Measurements from ENCODE around the gene NKX3-2.

The NKX3-2 gene

GRCh38 chr4:13504374-13504773, 39.9 kb downstream of the NKX3-2 start:
- no peak overlapping the region for H3K4me3 ChIP-seq (ENCODE audit: low read depth, low read length)
- POLR2A ChIA-PET: no interaction called here
- CTCF ChIA-PET: no interaction called here
- no peak overlapping the region for H3K27ac ChIP-seq (ENCODE audit: extremely low read depth, low read depth, low read length)
- no peak for TF ChIP-seq ZNF10 (tag by site-specific recombination; IDR thresholded peaks at IDR 0.05)
- H3K36me3 ChIP-seq (ENCODE audit: control insufficient read depth in 2 of 2, insufficient read depth in 1 of 2, low read length in 2 of 2): no peaks in the 10 kb centered on the region
- no peaks in the 10 kb centered on the region for H3K4me1 ChIP-seq (ENCODE audit: control insufficient read depth, insufficient read depth, low read length)
- H3K9me3 ChIP-seq (ENCODE audit: control insufficient read depth, insufficient read depth, low read depth, low read length): no peaks in the 10 kb centered on the region

- no peak overlapping the region for H3K27ac ChIP-seq (ENCODE audit: extremely low read depth, low read depth, low read length)
- no peaks in the 10 kb centered on the region for H3K36me3 ChIP-seq (ENCODE audit: control insufficient read depth in 2 of 2, insufficient read depth in 1 of 2, low read length in 2 of 2)
- CTCF ChIA-PET: no interaction called here
- H3K9me3 ChIP-seq (ENCODE audit: control insufficient read depth, insufficient read depth, low read depth, low read length): no peaks in the 10 kb centered on the region
- POLR2A ChIA-PET: no interaction called here
- no peak for TF ChIP-seq ZNF623 (tag by site-specific recombination; IDR thresholded peaks at IDR 0.05)
- TF ChIP-seq ZSCAN30 (tag by site-specific recombination; IDR thresholded peaks at IDR 0.05): no peak
- TF ChIP-seq ZNF837 (tag by site-specific recombination; IDR thresholded peaks at IDR 0.05): no peak
- no peak for TF ChIP-seq ZSCAN16 (tag by site-specific recombination; IDR thresholded peaks at IDR 0.05)
- no peak for TF ChIP-seq ZNF366 (tag by site-specific recombination; conservative IDR thresholded peaks at IDR 0.05)
- no peak for TF ChIP-seq ZNF391 (tag by site-specific recombination; IDR thresholded peaks at IDR 0.05; ENCODE audit: borderline replicate concordance, low read depth)
- TF ChIP-seq ZNF521 (tag by site-specific recombination; IDR thresholded peaks at IDR 0.05): no peak
- no peak for TF ChIP-seq KLF8 (tag by site-specific recombination; IDR thresholded peaks at IDR 0.05)
- no peak for TF ChIP-seq ZNF544 (tag by site-specific recombination; IDR thresholded peaks at IDR 0.05)
- no peak for TF ChIP-seq AEBP2 (tag by site-specific recombination; IDR thresholded peaks at IDR 0.05; ENCODE audit: borderline replicate concordance)
- TF ChIP-seq, protein P1, sequence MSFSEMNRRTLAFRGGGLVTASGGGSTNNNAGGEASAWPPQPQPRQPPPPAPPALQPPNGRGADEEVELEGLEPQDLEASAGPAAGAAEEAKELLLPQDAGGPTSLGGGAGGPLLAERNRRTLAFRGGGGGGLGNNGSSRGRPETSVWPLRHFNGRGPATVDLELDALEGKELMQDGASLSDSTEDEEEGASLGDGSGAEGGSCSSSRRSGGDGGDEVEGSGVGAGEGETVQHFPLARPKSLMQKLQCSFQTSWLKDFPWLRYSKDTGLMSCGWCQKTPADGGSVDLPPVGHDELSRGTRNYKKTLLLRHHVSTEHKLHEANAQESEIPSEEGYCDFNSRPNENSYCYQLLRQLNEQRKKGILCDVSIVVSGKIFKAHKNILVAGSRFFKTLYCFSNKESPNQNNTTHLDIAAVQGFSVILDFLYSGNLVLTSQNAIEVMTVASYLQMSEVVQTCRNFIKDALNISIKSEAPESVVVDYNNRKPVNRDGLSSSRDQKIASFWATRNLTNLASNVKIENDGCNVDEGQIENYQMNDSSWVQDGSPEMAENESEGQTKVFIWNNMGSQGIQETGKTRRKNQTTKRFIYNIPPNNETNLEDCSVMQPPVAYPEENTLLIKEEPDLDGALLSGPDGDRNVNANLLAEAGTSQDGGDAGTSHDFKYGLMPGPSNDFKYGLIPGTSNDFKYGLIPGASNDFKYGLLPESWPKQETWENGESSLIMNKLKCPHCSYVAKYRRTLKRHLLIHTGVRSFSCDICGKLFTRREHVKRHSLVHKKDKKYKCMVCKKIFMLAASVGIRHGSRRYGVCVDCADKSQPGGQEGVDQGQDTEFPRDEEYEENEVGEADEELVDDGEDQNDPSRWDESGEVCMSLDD (tag by site-specific recombination; IDR thresholded peaks at IDR 0.05): no peak
- TF ChIP-seq, protein P2, sequence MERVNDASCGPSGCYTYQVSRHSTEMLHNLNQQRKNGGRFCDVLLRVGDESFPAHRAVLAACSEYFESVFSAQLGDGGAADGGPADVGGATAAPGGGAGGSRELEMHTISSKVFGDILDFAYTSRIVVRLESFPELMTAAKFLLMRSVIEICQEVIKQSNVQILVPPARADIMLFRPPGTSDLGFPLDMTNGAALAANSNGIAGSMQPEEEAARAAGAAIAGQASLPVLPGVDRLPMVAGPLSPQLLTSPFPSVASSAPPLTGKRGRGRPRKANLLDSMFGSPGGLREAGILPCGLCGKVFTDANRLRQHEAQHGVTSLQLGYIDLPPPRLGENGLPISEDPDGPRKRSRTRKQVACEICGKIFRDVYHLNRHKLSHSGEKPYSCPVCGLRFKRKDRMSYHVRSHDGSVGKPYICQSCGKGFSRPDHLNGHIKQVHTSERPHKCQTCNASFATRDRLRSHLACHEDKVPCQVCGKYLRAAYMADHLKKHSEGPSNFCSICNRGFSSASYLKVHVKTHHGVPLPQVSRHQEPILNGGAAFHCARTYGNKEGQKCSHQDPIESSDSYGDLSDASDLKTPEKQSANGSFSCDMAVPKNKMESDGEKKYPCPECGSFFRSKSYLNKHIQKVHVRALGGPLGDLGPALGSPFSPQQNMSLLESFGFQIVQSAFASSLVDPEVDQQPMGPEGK (tag by site-specific recombination; IDR thresholded peaks at IDR 0.05): no peak
- TF ChIP-seq SP2 (tag by site-specific recombination; IDR thresholded peaks at IDR 0.05): no peak
- no peak overlapping the region for H3K4me3 ChIP-seq (ENCODE audit: low read depth, low read length)
- H3K4me1 ChIP-seq (ENCODE audit: control insufficient read depth, insufficient read depth, low read length): no peaks in the 10 kb centered on the region
Observed at GRCh38 chr4:13498469-13498868, 45.8 kb downstream of the NKX3-2 start.

- H3K27ac ChIP-seq (ENCODE audit: extremely low read depth, low read depth, low read length): no peak overlapping the region
- ChIA-PET CTCF (no interaction called here), POLR2A (no interaction called here)
- H3K36me3 ChIP-seq (ENCODE audit: control insufficient read depth in 2 of 2, insufficient read depth in 1 of 2, low read length in 2 of 2): no peaks in the 10 kb centered on the region
- TF ChIP-seq TRIM28 (IDR thresholded peaks at IDR 0.05; ENCODE audit: borderline replicate concordance, low read length) (no peak), ZNF426 (tag by site-specific recombination; IDR thresholded peaks at IDR 0.05) (no peak), ZNF473 (tag by site-specific recombination; IDR thresholded peaks at IDR 0.05) (no peak)
- no peaks in the 10 kb centered on the region for H3K4me1 ChIP-seq (ENCODE audit: control insufficient read depth, insufficient read depth, low read length)
- H3K9me3 ChIP-seq (ENCODE audit: control insufficient read depth, insufficient read depth, low read depth, low read length): no peaks in the 10 kb centered on the region
- H3K4me3 ChIP-seq (ENCODE audit: low read depth, low read length): no peak overlapping the region
Observed at GRCh38 chr4:13496605-13497004, 47.7 kb downstream of the NKX3-2 start.
